ENCODE data around the gene KANK4.

GRCh38 chr1:62364721-62365120 lies 45.5 kb upstream of the KANK4 start:
- no peak for TF ChIP-seq CTCF (IDR thresholded peaks at IDR 0.05; ENCODE audit: insufficient read depth, low read length, poor library complexity, severe bottlenecking)
- TF ChIP-seq EZH2phosphoT487 (conservative IDR thresholded peaks at IDR 0.05; ENCODE audit: low read length) = no peak

Data from SU-DHL-6 (cell line).